Keratinocyte (primary cell): Measurements from ENCODE around the gene CD96. TPM values are rescaled to one million over a fixed set of nuclear protein-coding genes. Genes with fewer than 3 reads are reported as not detected.

Source experiments
- DNase-seq: peaks from one replicate; pipeline ENCODE4 v3.0.0-alpha.2; 2011; ENCODE audit warnings: low read depth, missing footprints, low spot score
- FAIRE-seq: peaks from 2 replicates; lab custom pipeline; 2011; peaks lifted over from hg19 to GRCh38; lab: Jason Lieb, UNC
- H2AFZ ChIP-seq: 2 replicates; pipeline ENCODE4 v1.6.0; 2012; ENCODE audit warnings: low read length, control low read depth, inconsistent platforms; ENCODE audit not compliant: control insufficient read depth
- H3K27ac ChIP-seq: 2 replicates; pipeline ENCODE4 v1.5.1; 2011; ENCODE audit warnings: low read length; ENCODE audit not compliant: control insufficient read depth, insufficient read depth
- H3K27me3 ChIP-seq: 3 replicates; pipeline ENCODE4 v1.6.0; 2011; ENCODE audit warnings: low read length; ENCODE audit not compliant: control insufficient read depth, insufficient read depth; ENCODE audit errors: extremely low read depth
- H3K36me3 ChIP-seq, 2 experiments: 2 replicates in 1 of 2; 3 replicates in 1 of 2; pipeline ENCODE4 v1.5.1; 2011; ENCODE audit warnings: low read length in 2 of 2, mild to moderate bottlenecking in 1 of 2; ENCODE audit not compliant: control insufficient read depth in 2 of 2, insufficient read depth in 2 of 2; ENCODE audit errors: extremely low read depth in 1 of 2
- H3K4me1 ChIP-seq: 3 replicates; pipeline ENCODE4 v1.5.1; 2011; ENCODE audit warnings: low read length; ENCODE audit not compliant: control insufficient read depth, insufficient read depth; ENCODE audit errors: extremely low read depth
- H3K4me2 ChIP-seq: 3 replicates; pipeline ENCODE4 v1.6.0; 2011; ENCODE audit warnings: low read depth, low read length; ENCODE audit not compliant: control insufficient read depth, insufficient read depth; ENCODE audit errors: extremely low read depth
- H3K4me3 ChIP-seq, 3 experiments: fragments of 200-600 bp in 1 of 3; sonication (generic) in 1 of 3; 2 replicates in 2 of 3; 3 replicates in 1 of 3; pipeline ENCODE4 v1.5.1; 2011 to 2016; ENCODE audit warnings: low read length in 3 of 3, mild to moderate bottlenecking in 3 of 3, control low read depth in 2 of 3, inconsistent platforms in 1 of 3, low read depth in 1 of 3, mixed read lengths in 1 of 3, mixed run types in 1 of 3, moderate library complexity in 1 of 3; ENCODE audit not compliant: control insufficient read depth in 2 of 3, insufficient read depth in 2 of 3; ENCODE audit errors: extremely low read depth in 1 of 3
- H3K79me2 ChIP-seq: 2 replicates; pipeline ENCODE4 v1.6.0; 2012; ENCODE audit warnings: low read length; ENCODE audit not compliant: control insufficient read depth, insufficient read depth
- H3K9ac ChIP-seq: 3 replicates; pipeline ENCODE4 v1.6.0; 2011; ENCODE audit warnings: low read length; ENCODE audit not compliant: control insufficient read depth, insufficient read depth; ENCODE audit errors: extremely low read depth
- H3K9me1 ChIP-seq: 3 replicates; pipeline ENCODE4 v1.6.0; 2011; ENCODE audit warnings: low read length; ENCODE audit not compliant: control insufficient read depth, insufficient read depth; ENCODE audit errors: extremely low read depth
- H3K9me3 ChIP-seq: 2 replicates; pipeline ENCODE4 v1.5.1; 2012; ENCODE audit warnings: low read depth, low read length; ENCODE audit not compliant: control insufficient read depth
- H4K20me1 ChIP-seq: 3 replicates; pipeline ENCODE4 v1.6.0; 2011; ENCODE audit warnings: low read length; ENCODE audit not compliant: control insufficient read depth, insufficient read depth; ENCODE audit errors: extremely low read depth
- EZH2 ChIP-seq: IDR thresholded peaks from one replicate; pipeline ENCODE4 v1.6.1; 2012; ENCODE audit warnings: inconsistent platforms, mild to moderate bottlenecking, low read length, moderate library complexity
- dilution Hi-C: fragments of 300-500 bp; cut with MboI; formaldehyde crosslinking; loops from one replicate; pipeline ENCODE4 v1.7.0; 2020; ENCODE audit warnings: low sequenced_read_pairs; ENCODE audit not compliant: extremely low pct_ligation_motif_present
- polyA plus RNA-seq, 5 experiments: library from polyadenylated mRNA; depleted of rRNA in 3 of 5; stranded (reverse) in 3 of 5; stranded (forward) in 1 of 5; unstranded in 1 of 5; fragments of >200 nt; gene quantifications; 1 replicate in 1 of 5; 2 replicates in 3 of 5; 3 replicates in 1 of 5; pipeline versions ENCODE4 v1.2.1 to v1.2.3, GENCODE V29; 2011 to 2012; ENCODE audit warnings: missing spikeins in 2 of 5, low read depth in 1 of 5, low replicate concordance in 1 of 5
- TF ChIP-seq, protein P1 (sequence below), 3 experiments: IDR thresholded peaks in 1 of 3; conservative IDR thresholded peaks in 1 of 3; optimal IDR thresholded peaks in 1 of 3; 2 replicates in 2 of 3; 3 replicates in 1 of 3; pipeline versions ENCODE3 to v1.5.1; 2011; ENCODE audit warnings: low read length in 3 of 3, mild to moderate bottlenecking in 3 of 3, moderate library complexity in 2 of 3, control low read depth in 1 of 3, inconsistent platforms in 1 of 3; ENCODE audit not compliant: insufficient read depth in 2 of 3; ENCODE audit errors: extremely low read depth in 1 of 3

Gene CD96
- polyA plus RNA-seq, 1 donor (not counting 4 experiments of a cell fraction or from before 2014, with no cell fraction given), result 0.13 TPM

DNA sequence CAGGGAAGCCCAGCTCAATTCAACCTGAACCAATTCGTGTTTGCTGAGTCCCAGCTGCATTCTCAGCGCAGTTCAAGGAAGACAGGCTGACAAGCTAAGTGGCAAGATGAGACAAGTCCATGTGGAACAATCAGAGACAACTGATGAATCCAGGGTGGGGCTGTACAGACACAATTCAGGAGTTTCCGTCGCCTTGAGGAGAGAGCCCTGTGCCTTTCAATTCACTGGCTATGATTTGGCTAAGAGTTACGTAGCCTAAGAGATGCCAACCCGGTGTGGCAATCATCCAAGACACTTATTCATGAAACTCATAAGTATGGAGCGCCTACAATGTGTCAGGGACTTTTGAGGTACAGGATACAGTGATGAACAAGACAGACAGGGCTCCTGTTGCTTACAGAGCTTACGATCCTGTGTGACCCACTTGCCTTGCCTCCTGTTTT, 68.6 kb downstream of the CD96 start:
- Histone ChIP-seq H3K4me3 (peak overlapping the region in 2 of 3 experiments; percentile 44 to 54), H3K9ac (peak overlapping the region; percentile 54), H4K20me1 (no peaks in the 10 kb centered on the region), H3K79me2 (no peaks in the 10 kb centered on the region), H3K4me1 (peaks cover 31% of the 10 kb centered on the region), H3K9me3 (no peaks in the 10 kb centered on the region), H3K27ac (peak overlapping the region; percentile 93), H2AFZ (no peak overlapping the region), H3K4me2 (peak overlapping the region; percentile 82), H3K27me3 (no peaks in the 10 kb centered on the region), H3K36me3 (no peaks in the 10 kb centered on the region), H3K9me1 (no peaks in the 10 kb centered on the region)
- FAIRE-seq (peak; percentile 100), DNase-seq (peak; percentile 100)
- TF ChIP-seq, protein P1, sequence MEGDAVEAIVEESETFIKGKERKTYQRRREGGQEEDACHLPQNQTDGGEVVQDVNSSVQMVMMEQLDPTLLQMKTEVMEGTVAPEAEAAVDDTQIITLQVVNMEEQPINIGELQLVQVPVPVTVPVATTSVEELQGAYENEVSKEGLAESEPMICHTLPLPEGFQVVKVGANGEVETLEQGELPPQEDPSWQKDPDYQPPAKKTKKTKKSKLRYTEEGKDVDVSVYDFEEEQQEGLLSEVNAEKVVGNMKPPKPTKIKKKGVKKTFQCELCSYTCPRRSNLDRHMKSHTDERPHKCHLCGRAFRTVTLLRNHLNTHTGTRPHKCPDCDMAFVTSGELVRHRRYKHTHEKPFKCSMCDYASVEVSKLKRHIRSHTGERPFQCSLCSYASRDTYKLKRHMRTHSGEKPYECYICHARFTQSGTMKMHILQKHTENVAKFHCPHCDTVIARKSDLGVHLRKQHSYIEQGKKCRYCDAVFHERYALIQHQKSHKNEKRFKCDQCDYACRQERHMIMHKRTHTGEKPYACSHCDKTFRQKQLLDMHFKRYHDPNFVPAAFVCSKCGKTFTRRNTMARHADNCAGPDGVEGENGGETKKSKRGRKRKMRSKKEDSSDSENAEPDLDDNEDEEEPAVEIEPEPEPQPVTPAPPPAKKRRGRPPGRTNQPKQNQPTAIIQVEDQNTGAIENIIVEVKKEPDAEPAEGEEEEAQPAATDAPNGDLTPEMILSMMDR (optimal IDR thresholded peaks at IDR 0.05 in 1 of 3, IDR thresholded peaks at IDR 0.05 in 1 of 3, conservative IDR thresholded peaks at IDR 0.05 in 1 of 3; ENCODE audit: extremely low read depth in 1 of 3, insufficient read depth in 2 of 3, low read length in 3 of 3), result no peak
- no peak for TF ChIP-seq EZH2
- dilution Hi-C loops, result no loop called here

DNA sequence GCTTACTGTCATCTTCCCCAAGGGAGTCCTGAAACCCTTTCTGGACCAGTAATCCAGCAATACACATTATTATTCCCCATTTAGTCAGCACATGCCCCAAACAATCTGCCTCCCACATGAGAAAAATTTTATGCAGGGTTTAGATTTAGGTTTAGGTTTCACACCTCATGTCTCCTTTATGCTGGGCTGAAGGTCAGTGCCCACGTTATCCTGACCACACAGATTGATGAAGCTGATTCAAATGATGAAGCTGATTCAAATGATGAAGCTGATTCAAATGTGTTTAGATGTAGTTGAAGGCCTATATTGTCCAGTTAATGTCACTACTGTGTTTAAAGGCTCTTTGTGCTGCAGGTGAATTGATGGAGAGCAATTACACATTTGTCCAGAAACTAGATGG, 71.3 kb downstream of the CD96 start:
- Histone ChIP-seq H3K27ac (no peak overlapping the region), H3K79me2 (no peaks in the 10 kb centered on the region), H3K27me3 (no peaks in the 10 kb centered on the region), H4K20me1 (no peaks in the 10 kb centered on the region), H3K9me3 (no peaks in the 10 kb centered on the region), H3K9me1 (no peaks in the 10 kb centered on the region), H2AFZ (no peak overlapping the region), H3K36me3 (no peaks in the 10 kb centered on the region), H3K4me2 (no peak overlapping the region), H3K9ac (no peak overlapping the region), H3K4me1 (peaks cover 37% of the 10 kb centered on the region), H3K4me3 (no peak overlapping the region)
- dilution Hi-C loops, result no loop called here
- FAIRE-seq (no peak), DNase-seq (no peak)
- TF ChIP-seq, protein P1 (optimal IDR thresholded peaks at IDR 0.05 in 1 of 3, IDR thresholded peaks at IDR 0.05 in 1 of 3, conservative IDR thresholded peaks at IDR 0.05 in 1 of 3; ENCODE audit: extremely low read depth in 1 of 3, insufficient read depth in 2 of 3, low read length in 3 of 3), result no peak
- no peak for TF ChIP-seq EZH2
